Measurements from ENCODE around the gene RUNDC3A.

RUNDC3A gene

DNA sequence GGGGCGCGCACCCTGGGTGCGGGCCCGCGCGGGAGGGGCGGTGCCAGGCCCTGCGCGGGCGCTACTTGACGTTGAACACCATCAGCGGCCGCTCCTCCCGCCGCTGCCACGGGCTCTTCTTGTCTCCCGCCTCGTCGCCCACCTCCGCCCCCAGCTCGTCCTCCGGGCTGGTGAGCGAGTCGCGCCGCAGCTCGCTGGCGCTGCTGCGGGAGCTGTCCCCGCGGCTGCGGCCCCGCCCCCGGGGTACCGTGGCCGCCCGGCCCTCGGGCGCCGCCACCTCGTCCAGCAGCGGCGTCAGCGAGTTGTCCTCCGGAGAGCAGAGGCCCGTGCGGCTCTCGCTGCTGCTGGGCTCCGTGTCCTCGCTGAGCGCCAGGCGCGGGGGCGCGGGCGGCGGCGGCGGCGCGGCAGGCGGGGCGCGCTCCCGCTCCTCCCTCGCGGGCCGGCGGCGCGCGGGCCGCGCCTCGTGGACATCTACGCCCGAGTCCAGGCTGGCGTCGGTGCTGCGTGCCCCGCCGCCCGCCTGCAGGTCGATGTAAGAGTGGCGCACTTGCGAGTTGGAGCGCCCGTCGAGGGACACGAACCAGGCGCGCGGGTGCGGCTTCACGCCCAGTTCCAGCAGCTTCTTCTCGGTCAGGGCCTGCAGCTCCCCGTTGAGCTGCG, 45.4 kb downstream of the RUNDC3A start:
- no peak overlapping the region for H3K9ac ChIP-seq (ENCODE audit: low read depth, low read length)

GRCh38 chr17:44354582-44355561, 46.5 kb downstream of the RUNDC3A start:
- Histone ChIP-seq H3K4me2 (ENCODE audit: insufficient read depth, low read length) (no peak overlapping the region), H3K4me1 (ENCODE audit: insufficient read depth, low read length) (no peaks in the 10 kb centered on the region; the same call in 1 of the 2 replicates), H3K27me3 (ENCODE audit: insufficient read depth, low read length, poor library complexity) (no peaks in the 10 kb centered on the region), H3K36me3 (ENCODE audit: insufficient read depth, low read length) (peaks cover 37% of the 10 kb centered on the region), H3K4me3 (ENCODE audit: low read depth in 1 of 2, low read length in 2 of 2) (no peak overlapping the region), H2AFZ (ENCODE audit: low read depth, low read length) (no peak overlapping the region), H3K27ac (ENCODE audit: low read length) (no peak overlapping the region), H4K20me1 (ENCODE audit: insufficient read depth, low read length) (peaks cover 26% of the 10 kb centered on the region), H3K79me2 (ENCODE audit: insufficient read depth, low read length) (no peaks in the 10 kb centered on the region), H3K9me3 (ENCODE audit: insufficient read depth, low read length, severe bottlenecking) (no peaks in the 10 kb centered on the region), H3K9ac (ENCODE audit: low read depth, low read length) (no peak overlapping the region)
- DNase-seq (no peak), ATAC-seq (ENCODE audit: insufficient read depth, low read depth) (no peak)
- no peak for TF ChIP-seq EZH2 (IDR thresholded peaks at IDR 0.05; ENCODE audit: borderline replicate concordance, low read depth, low read length, severe bottlenecking)
- TF ChIP-seq, protein P1, sequence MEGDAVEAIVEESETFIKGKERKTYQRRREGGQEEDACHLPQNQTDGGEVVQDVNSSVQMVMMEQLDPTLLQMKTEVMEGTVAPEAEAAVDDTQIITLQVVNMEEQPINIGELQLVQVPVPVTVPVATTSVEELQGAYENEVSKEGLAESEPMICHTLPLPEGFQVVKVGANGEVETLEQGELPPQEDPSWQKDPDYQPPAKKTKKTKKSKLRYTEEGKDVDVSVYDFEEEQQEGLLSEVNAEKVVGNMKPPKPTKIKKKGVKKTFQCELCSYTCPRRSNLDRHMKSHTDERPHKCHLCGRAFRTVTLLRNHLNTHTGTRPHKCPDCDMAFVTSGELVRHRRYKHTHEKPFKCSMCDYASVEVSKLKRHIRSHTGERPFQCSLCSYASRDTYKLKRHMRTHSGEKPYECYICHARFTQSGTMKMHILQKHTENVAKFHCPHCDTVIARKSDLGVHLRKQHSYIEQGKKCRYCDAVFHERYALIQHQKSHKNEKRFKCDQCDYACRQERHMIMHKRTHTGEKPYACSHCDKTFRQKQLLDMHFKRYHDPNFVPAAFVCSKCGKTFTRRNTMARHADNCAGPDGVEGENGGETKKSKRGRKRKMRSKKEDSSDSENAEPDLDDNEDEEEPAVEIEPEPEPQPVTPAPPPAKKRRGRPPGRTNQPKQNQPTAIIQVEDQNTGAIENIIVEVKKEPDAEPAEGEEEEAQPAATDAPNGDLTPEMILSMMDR (IDR thresholded peaks at IDR 0.05; ENCODE audit: borderline replicate concordance, extremely low read depth, low read length, poor library complexity, severe bottlenecking), result no peak

More for the DNA sequence above, 45.4 kb downstream of the RUNDC3A start:
- Histone ChIP-seq H4K20me1 (ENCODE audit: insufficient read depth, low read length) (peaks cover 19% of the 10 kb centered on the region), H3K9me3 (ENCODE audit: insufficient read depth, low read length, severe bottlenecking) (no peaks in the 10 kb centered on the region), H3K36me3 (ENCODE audit: insufficient read depth, low read length) (peaks cover 42% of the 10 kb centered on the region), H3K4me1 (ENCODE audit: insufficient read depth, low read length) (no peaks in the 10 kb centered on the region; the same call in 1 of the 2 replicates), H2AFZ (ENCODE audit: low read depth, low read length) (no peak overlapping the region), H3K4me2 (ENCODE audit: insufficient read depth, low read length) (no peak overlapping the region), H3K79me2 (ENCODE audit: insufficient read depth, low read length) (no peaks in the 10 kb centered on the region), H3K27me3 (ENCODE audit: insufficient read depth, low read length, poor library complexity) (no peaks in the 10 kb centered on the region), H3K27ac (ENCODE audit: low read length) (no peak overlapping the region), H3K4me3 (ENCODE audit: low read depth in 1 of 2, low read length in 2 of 2) (no peak overlapping the region)
- TF ChIP-seq EZH2 (IDR thresholded peaks at IDR 0.05; ENCODE audit: borderline replicate concordance, low read depth, low read length, severe bottlenecking), result no peak
- TF ChIP-seq, protein P1 (IDR thresholded peaks at IDR 0.05; ENCODE audit: borderline replicate concordance, extremely low read depth, low read length, poor library complexity, severe bottlenecking), result no peak
- DNase-seq (no peak), ATAC-seq (ENCODE audit: insufficient read depth, low read depth) (no peak)

- H3K36me3 ChIP-seq (ENCODE audit: insufficient read depth, low read length), result peaks cover 31% of the 10 kb centered on the region
- no peak for DNase-seq
These were observed 47.3 kb downstream of the RUNDC3A start for GRCh38 chr17:44355642-44356099.

More at GRCh38 chr17:44355642-44356099, 47.3 kb downstream of the RUNDC3A start:
- no peaks in the 10 kb centered on the region; the same call in 1 of the 2 replicates for H3K4me1 ChIP-seq (ENCODE audit: insufficient read depth, low read length)
- no peaks in the 10 kb centered on the region for H3K9me3 ChIP-seq (ENCODE audit: insufficient read depth, low read length, severe bottlenecking)
- no peaks in the 10 kb centered on the region for H3K79me2 ChIP-seq (ENCODE audit: insufficient read depth, low read length)
- H2AFZ ChIP-seq (ENCODE audit: low read depth, low read length), result no peak overlapping the region
- H3K9ac ChIP-seq (ENCODE audit: low read depth, low read length), result no peak overlapping the region
- no peak overlapping the region for H3K4me2 ChIP-seq (ENCODE audit: insufficient read depth, low read length)
- no peak overlapping the region for H3K27ac ChIP-seq (ENCODE audit: low read length)
- TF ChIP-seq EZH2 (IDR thresholded peaks at IDR 0.05; ENCODE audit: borderline replicate concordance, low read depth, low read length, severe bottlenecking), result no peak
- TF ChIP-seq, protein P1 (IDR thresholded peaks at IDR 0.05; ENCODE audit: borderline replicate concordance, extremely low read depth, low read length, poor library complexity, severe bottlenecking), result no peak
- ATAC-seq (ENCODE audit: insufficient read depth, low read depth), result no peak
- peaks cover 31% of the 10 kb centered on the region for H4K20me1 ChIP-seq (ENCODE audit: insufficient read depth, low read length)
- no peaks in the 10 kb centered on the region for H3K27me3 ChIP-seq (ENCODE audit: insufficient read depth, low read length, poor library complexity)
- H3K4me3 ChIP-seq (ENCODE audit: low read depth in 1 of 2, low read length in 2 of 2), result no peak overlapping the region
